GM18526 (cell line): ENCODE results near the gene CUX1.

Source experiments
- POLR2A ChIP-seq: IDR thresholded peaks from 3 replicates; pipeline ENCODE4 v1.6.1; 2011; ENCODE audit not compliant: insufficient read length; ENCODE audit errors: extremely low read depth

The CUX1 gene

DNA sequence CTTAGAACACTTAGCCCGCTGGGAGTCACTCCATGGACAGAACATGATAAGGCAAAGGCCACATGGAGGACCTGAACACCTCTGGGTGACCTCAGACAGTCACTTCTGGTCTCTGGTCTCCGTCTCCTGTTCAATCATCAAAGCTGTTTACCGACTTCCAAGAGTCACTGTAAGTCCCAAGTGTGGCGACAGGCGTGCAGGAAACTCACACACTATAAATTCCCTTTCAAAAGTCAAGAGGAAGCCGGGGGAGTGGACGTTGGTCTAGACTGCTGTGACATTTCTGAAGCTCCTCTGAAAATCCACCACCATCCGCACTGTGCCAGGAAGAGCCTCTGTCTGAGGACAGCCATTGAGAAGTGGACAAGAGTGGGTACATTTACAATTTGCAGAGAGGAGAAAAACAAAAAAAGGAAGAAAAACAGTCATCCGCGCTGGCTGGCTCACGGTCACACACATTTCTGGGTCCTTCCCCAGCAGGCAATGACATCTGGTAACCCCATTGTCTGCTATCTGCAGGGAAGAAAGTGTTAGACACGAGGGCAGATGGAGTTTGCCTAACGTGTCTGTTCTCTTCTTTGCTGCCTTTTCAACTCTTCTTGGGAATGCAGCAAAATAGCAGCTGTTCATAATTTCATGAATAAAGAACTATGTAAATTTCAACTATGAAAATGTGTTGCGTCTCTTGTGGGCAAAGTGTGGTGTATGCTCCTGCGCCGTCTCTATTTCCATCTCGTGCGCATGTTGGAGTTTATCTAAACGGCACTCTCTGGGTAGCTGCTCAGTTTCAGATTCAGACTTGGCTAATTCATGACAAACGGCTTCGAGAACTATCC lies 32.9 kb upstream of the CUX1 start:
- no peak for TF ChIP-seq POLR2A

DNA sequence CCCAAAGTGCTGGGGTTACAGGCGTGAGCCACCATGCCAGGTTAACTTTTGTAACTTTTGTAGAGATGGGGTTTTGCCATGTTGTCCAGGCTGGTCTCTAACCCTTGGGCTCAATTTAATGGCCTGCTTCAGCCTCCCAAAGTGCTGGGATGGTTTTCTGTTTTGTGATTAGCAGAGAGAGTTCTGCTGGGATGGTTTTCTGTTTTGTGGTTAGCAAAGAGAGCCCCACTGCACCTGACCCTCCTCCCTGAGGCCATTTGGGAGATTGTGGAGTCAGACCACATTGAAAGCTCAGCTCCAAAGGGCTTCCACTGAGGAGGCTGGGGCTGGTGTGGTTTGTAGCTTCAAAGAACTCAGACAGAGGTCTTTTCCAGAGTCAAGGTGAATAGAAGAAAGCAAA lies 29.6 kb upstream of the CUX1 start:
- no peak for TF ChIP-seq POLR2A

DNA sequence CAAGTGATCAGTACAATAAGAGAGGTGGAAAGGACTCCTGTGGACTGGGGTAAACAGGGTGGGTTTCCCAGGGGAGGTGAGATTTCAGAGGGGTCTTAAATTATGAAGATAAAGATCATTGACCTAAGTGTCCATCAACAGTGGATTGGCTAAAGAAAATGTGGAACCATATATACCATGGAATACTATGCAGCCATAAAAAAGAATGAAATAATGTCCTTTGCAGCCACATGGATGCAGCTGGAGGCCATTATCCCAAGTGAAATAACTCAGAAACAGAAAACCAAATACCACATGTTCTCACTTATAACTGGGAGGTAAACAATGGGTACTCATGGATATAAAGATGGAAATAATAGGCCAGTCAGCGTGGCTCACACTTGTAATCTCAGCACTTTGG lies 28.9 kb upstream of the CUX1 start:
- no peak for TF ChIP-seq POLR2A

DNA sequence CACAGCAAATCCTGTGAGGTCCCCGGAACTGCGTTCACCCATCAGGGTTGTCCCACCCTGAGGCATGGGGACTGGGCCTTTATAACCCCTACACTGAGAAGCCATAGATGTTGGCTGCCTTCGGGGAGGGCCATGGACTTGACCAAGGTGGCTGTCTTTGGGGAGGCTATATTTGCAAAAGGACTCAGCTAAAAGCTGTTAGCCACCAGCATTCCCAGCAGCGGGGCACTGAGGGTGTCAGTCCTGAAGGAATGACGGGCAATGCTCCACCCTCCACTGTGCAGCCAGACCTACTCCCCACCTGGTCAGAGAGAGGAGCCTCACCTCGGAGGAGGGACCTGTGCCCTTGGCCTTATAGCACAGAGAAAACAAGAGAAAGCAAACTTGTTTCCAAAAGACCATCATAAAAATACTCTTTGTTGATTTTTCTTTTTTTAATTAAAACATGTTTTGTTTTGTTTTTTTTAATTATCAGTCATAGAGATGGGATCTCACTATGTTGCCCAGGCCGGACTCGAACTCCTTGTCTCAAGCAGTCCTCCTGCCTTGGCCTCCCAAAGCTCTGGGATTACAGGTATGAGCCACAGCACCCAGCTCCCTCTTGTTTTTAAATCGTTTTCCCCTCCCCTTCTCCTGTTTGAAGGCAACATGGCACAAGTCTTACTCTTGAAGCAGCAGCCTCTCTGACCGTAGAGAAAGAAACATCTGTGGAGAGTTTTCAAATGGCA lies 26.7 kb upstream of the CUX1 start:
- no peak for TF ChIP-seq POLR2A

DNA sequence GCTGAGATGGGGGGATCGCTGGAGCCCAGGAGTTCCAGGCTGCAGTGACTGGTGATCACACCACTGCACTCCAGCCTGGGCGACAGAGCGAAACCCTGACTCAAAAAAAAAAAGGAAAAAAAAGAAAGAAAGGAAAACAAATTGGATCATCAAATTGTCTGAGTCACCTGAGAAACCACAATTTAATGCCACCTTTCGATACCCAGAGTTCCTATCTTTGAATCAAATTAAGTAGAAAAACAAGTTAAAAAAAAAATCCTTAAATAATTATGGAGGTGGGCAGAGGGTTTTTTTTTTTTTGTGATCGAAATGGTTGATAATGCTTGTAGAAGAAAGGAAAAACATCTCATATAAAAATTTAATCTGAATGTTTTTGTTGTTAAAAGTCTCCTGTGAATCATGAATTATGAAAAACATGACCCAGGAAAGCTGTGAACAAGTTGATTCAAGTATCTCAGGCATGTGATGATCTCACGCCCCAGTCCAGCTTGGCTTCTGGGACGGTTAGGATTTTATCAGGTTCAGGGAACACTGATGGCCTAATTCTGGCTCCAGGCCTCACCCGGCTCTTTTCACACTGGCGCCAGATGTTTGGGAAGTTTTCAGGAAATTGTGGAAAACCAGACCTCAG lies 25.3 kb upstream of the CUX1 start:
- no peak for TF ChIP-seq POLR2A

DNA sequence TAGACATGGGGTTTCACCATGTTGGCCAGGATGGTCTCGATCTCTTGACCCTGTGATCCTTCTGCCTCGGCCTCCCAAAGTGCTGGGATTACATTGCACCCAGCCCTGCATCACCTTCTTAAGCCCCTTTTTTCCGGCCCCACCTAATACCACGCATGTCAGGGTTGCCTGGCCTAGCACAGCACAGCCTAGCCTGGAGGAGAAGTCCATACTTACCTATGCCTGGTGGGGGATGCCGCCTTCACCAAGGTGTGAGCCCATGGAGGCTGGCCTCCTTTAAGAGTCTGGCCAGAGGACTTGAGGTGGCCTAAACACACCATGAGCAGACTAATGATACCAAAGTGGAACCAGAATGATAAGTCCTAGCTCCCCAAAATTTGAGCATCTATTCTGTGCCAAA lies 22.0 kb upstream of the CUX1 start:
- no peak for TF ChIP-seq POLR2A

DNA sequence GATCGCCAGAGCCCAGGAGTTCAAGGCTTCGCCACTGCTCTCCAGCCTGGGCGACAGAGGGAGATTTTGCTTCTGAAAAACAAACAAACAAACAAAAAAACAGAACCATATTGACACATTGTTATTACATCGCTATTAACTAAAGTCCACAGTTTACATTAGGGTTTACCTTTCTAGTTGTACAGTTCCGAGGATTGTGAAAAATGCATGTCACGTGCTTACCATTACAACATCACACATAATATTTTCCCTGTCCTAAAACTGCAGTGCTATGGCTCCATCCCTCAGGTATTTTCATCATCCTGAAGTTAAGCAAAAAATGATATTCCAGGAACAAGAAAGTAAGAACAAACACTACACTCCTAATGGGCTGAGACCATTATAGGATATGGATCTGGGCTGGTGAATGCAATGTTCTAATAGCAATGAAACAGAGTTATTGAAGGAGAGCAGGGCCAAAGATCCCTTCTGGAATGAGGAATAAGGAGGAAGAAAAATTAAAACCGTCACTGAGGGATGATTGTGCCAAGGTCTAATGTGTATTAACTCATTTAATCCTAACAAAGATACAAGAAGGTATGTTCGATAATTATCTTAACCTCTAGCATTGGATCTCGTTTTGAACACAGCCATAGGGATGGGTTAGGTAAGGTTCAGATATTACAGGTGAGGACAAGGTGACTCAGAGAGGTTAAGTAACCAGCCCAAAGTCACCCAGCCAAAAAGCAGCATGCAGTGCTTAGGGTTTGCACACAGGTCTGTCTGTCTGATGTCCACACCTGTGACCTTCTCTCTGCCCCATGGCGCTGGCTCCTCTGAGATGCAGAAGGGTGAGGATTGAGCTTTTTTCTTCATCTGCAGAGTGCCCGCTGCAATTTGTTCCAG lies 14.0 kb upstream of the CUX1 start:
- TF ChIP-seq POLR2A, result no peak

DNA sequence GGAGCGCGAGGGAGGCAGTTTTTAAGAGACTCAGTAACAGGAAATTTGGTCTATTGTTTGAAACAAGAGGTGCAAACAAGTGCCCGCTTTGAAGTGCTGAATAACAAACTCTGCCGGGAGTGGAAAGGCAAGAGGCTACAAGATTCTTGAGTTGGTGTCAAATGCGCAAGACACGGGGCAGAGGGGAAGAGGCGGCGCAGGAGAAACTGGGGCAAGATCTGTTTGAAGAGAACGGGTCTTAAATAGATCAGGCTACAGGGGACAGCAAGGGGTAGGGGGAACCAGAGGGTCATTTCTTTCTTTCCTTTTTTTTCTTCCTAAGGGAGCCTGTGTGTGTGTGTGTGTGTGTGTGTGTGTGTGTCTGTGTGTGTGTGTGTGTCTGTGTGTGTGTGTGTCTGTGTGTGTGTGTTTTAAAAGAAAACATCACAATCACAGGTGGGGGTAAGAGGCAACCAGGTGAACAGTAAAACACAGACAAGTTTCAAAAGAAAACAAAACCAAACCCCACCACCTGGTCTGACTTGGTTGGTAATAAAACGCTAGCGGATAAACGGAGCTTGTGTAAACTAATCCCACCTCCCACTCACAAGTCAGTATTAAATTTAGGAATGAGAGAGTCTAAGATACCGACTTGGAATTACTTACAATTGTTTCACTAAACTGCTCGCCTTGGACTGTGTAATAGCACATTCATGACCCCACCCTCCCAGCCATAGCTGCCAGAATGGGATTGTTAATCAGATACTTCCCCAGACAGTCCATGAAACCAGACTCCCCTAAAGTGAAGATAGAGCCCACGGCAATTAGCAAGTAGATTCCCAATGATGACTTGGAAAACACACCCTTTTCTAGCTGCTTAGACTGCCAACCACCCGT lies 13.1 kb upstream of the CUX1 start:
- no peak for TF ChIP-seq POLR2A

DNA sequence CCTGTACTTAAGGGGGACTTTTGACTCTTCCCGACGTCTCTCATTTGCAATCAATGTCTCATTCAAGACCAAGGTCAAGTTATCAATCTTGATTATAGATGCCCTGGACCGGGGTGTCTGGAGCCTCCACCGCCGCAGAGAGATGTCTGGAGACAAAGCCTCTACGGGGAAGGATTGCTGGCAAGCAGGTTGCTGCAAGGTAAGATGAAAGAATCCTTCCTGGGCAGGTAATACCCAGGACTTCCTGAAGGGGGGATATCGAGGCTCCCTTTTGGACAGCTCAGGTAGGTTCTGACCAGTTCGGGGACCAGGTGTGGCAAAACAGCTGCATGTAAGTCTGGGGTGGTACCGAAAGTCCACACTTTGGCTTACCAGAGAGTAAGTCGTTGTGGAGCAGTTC lies 12.5 kb upstream of the CUX1 start:
- TF ChIP-seq POLR2A, result no peak

DNA sequence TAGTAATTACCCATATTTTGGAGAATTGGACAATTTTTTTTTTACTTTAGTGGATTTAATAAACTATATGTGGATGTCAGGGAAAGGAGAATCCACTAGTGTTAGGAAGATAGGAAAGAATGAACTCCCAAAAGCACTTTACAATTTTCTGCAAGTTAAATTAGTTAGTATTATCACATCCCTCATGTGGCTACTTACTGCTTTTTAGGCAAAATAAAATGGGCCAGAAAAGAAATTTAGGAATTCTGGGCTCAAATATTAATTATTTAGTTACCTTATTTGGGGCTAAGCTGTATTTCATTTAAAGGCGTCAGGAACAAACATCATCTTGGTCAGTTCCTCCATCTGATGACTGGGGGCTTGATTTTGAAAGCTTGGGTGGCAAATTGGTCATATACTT lies 4.8 kb upstream of the CUX1 start:
- no peak for TF ChIP-seq POLR2A

DNA sequence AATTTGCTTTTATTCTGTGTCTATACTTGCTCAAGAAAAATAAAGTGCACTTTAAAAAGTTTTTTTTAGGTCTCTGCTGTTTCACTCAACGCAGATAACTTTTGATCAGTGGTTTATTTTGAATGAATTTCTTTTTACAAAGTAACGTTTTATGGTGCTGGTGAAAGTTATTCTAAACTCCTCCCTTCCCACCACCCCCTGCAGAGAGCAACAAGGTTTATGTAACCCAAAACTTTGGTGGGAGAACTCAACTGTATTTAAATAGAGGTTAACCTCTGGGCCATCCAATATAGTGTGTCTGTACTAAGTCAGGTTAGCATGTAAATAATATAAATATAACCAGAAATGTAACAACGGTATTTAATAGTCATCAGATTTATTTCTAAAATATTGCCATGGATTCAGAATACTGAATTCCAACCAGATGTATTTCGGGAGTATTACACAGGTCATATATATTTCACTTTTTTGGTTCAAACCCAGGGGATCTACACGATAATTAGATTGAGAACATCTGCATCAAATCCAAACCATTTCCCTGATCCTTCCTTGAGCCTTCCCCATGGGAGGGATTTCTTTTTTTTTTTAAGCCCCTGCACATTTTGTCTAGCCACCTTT lies 3.9 kb upstream of the CUX1 start:
- TF ChIP-seq POLR2A, result no peak

DNA sequence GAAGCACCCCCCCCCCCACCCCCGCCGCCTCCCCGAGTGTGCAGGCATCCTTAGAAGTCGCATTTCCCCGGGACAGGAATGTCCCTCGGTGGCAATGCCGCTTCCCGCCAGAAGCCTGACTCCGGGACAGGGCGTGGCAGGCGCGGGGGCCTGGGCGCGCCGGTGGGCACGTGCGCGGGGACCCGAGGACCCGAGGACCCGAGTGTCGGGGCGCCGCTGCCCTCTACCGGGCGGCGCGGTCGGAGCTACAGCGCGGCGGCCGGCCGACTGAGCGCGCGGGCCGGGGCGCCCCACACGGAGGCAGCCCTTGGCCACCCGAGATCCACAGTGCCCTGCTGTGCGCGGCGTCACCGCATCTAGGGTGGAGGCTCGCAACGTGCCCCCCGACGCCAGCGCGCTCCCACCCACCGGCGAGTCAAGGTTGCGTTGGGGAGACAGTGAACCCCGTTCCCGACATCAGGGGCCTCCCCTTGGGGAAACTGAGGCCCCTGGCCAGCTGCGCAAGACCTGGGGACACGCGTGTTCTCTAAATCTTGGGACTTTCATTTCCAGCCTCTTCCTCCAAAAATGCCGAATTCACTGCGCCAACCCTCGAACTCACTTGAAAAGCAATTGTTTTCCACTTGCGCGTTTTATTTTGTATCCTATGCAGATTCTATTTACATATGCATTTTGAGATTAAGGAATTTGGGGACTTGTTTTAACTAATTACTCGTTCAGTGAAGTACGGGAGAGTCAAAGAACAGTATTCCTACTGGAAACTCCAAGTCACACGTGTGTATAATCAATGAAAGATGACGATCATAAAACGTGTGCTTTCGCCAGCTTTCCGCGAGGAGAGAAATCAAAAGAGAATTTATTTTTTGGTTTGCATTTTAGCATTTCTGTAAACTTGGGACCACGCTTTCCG lies 3.1 kb upstream of the CUX1 start:
- TF ChIP-seq POLR2A, result no peak
